GM12864 (cell line): ENCODE measurements around the gene TRIM9.

Experiments used
- DNase-seq: peaks from one replicate; pipeline ENCODE4 v3.0.0-alpha.2; 2011; ENCODE audit warnings: low read depth
- H3K4me3 ChIP-seq: 2 replicates; pipeline ENCODE4 v1.5.1; 2011; ENCODE audit warnings: mild to moderate bottlenecking, low read depth, low read length, control low read depth
- TF ChIP-seq, protein P1 (sequence below): IDR thresholded peaks from 2 replicates; pipeline ENCODE4 v1.5.1; 2011; ENCODE audit warnings: low read depth, mild to moderate bottlenecking, moderate library complexity, low read length, control low read depth, inconsistent platforms; ENCODE audit errors: missing control alignments

Gene TRIM9

DNA sequence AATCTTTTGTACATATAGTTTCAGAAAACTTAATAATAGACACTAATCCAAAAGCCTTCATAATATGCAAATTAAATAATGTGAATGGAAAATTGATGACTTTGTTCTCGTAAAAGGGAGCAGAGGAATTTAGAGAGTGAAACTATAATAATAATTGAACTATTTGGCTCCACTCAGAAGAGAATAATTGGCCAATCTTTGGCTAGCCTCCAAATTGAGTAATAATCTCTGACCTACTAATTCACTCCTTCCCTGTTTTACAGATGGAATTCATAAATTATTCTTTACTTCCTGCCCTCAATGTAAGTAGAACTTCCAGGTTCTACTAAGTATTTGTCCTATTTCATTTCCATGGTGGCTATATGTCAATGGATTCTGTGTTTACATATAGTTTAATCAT is 15.8 kb downstream of the TRIM9 start:
- no peak overlapping the region for H3K4me3 ChIP-seq
- no peak for DNase-seq
- TF ChIP-seq, protein P1, sequence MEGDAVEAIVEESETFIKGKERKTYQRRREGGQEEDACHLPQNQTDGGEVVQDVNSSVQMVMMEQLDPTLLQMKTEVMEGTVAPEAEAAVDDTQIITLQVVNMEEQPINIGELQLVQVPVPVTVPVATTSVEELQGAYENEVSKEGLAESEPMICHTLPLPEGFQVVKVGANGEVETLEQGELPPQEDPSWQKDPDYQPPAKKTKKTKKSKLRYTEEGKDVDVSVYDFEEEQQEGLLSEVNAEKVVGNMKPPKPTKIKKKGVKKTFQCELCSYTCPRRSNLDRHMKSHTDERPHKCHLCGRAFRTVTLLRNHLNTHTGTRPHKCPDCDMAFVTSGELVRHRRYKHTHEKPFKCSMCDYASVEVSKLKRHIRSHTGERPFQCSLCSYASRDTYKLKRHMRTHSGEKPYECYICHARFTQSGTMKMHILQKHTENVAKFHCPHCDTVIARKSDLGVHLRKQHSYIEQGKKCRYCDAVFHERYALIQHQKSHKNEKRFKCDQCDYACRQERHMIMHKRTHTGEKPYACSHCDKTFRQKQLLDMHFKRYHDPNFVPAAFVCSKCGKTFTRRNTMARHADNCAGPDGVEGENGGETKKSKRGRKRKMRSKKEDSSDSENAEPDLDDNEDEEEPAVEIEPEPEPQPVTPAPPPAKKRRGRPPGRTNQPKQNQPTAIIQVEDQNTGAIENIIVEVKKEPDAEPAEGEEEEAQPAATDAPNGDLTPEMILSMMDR: no peak

GRCh38 chr14:51074701-51075385 is 20.1 kb downstream of the TRIM9 start:
- DNase-seq: no peak
- TF ChIP-seq, protein P1: no peak
- H3K4me3 ChIP-seq: no peak overlapping the region

DNA sequence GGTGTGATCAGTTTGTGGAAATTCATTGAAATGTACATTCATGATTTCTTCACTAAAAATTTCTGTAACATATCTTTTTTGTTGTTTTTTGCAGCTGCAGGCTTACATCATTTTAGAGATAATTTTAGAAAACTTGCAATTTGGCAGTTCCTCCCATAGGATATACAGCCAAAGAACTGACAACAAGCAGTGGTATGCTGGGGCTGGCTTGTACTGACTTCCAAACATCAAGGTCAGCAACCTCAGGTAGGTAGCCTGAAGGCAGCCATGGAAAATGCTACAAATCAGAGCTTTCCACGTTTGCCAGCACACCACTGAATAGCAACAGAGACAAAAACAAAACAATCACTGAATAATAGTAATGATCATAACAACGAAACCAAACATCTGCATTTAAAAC is 21.2 kb downstream of the TRIM9 start:
- TF ChIP-seq, protein P1: no peak
- DNase-seq: no peak
- no peak overlapping the region for H3K4me3 ChIP-seq

DNA sequence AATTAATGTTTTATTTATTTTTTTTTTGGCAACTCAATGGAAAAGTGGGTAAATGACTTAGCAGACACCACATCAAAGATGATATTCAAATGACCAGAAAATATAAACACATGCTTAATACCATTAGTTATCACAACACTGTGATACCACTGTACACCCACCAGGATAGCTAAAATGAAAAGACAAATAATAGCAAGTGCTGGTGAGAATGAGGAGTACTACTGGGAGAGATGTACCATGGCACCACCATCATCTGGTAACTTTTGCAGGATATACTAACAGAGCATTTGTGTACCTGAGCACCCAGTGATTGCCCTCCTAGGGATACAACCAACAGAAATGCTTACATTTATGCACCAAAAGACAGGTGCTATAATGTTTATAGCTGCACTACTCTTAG is 21.9 kb downstream of the TRIM9 start:
- no peak overlapping the region for H3K4me3 ChIP-seq
- no peak for DNase-seq
- TF ChIP-seq, protein P1: no peak

- DNase-seq: no peak
- TF ChIP-seq, protein P1: no peak
Observed at GRCh38 chr14:51071857-51072256, 23.0 kb downstream of the TRIM9 start.

DNA sequence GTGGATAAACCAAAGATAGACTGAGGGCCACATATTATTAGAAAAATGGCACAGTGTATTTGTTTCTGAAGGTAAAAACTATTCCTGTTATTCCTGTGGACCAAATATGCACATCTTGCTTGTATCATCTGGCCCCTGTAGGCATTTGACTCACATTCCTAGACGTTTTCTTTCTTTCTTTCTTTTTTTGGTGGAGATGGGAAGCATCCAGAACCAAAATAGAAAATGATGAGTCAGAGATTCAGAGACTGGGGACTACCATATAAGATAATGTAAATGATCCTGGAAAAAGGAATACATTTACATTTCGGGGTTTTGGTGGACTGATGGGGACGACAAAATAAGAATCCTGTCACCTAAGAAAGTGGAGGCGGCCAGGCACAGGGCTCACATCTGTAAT is 24.2 kb downstream of the TRIM9 start:
- TF ChIP-seq, protein P1: no peak
- DNase-seq: no peak
- no peak overlapping the region for H3K4me3 ChIP-seq

More at GRCh38 chr14:51071857-51072256, 23.0 kb downstream of the TRIM9 start:
- no peak overlapping the region for H3K4me3 ChIP-seq

DNA sequence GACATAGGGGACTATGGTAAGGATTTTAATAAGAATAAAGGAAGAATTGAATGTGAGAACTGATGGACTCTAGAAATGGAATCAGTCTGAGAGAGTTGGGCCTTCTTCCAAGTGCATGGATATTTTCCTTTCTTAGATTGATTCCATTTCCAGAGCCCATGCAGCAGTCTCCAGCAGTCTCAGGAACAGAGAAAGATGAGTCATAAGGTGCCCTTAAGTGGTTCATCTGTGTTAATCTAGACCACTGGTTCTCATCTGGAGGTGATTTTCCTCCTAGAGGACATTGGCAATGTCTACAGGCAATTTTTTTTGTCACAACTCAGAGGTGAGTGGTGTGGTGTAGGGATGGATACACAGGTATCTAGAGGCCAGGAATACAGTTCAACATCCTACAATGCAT is 25.9 kb downstream of the TRIM9 start:
- DNase-seq: no peak
- H3K4me3 ChIP-seq: no peak overlapping the region
- TF ChIP-seq, protein P1: no peak
